Right ventricle myocardium inferior (tissue), 1 donor: ENCODE results near the gene SMC1B. TPM values are rescaled to one million over a fixed set of nuclear protein-coding genes. Genes with fewer than 3 reads are reported as not detected.
"Not testable (repeated sequence)": the region's sequence is repeated elsewhere in the genome, so short reads cannot be mapped to it uniquely, and the experiment has no call there.

Experiments
- ATAC-seq: fragments of 200-7000 bp; cut with Tn5 transposase; one replicate; pipeline ENCODE4 v1.9.1; 2020; ENCODE audit warnings: mild to moderate bottlenecking, moderate library complexity
- DNase-seq: peaks from one replicate; pipeline ENCODE4 v3.0.0; 2021; ENCODE audit errors: missing footprints
- intact Hi-C: fragments of 100-400 bp; cut with DNase I; formaldehyde crosslinking; loops from one replicate; pipeline ENCODE4 v1.11.0; 2022
- total RNA-seq: library from RNA; stranded (reverse); fragmentation: NEBNext Ultra II Directional; extraction: Animal tissue kit (Norgen Biotek cat#: 25700); gene quantifications from one replicate; pipeline ENCODE4 v1.2.1, GENCODE V29; 2021
- donor health status: DM: no; HTN: yes; CAD: no; lungs with severe emphysema.

Gene SMC1B
- total RNA-seq, 1 donor from 2014 or later, result not detected

- DNase-seq, result peak; percentile 27
- intact Hi-C loops, result loop anchor here (10.0 kb wide), 1 partner anchor 149 kb away; the partner anchor contains the start of gene NUP50
These were observed 99.2 kb downstream of the SMC1B start for GRCh38 chr22:45314054-45314721.

GRCh38 chr22:45312856-45313255, 100.5 kb downstream of the SMC1B start:
- no peak for DNase-seq
- no peak for ATAC-seq
- intact Hi-C loops, result loop anchor here (10.0 kb wide), 1 partner anchor 148 kb away; the partner anchor contains the start of gene NUP50

More at GRCh38 chr22:45314054-45314721, 99.2 kb downstream of the SMC1B start:
- ATAC-seq, result no peak

GRCh38 chr22:45312415-45312814, 101.0 kb downstream of the SMC1B start:
- intact Hi-C loops, result loop anchor here (10.0 kb wide), 1 partner anchor 148 kb away; the partner anchor contains the start of gene NUP50
- ATAC-seq, result no peak
- no peak for DNase-seq

- DNase-seq, result peak; percentile 49
- intact Hi-C loops, result loop anchor here (10.0 kb wide), 1 partner anchor 146 kb away; the partner anchor contains the start of gene NUP50
- no peak for ATAC-seq
These were observed 102.3 kb downstream of the SMC1B start for GRCh38 chr22:45310977-45311531.

GRCh38 chr22:45310331-45310976, 102.9 kb downstream of the SMC1B start:
- no peak for ATAC-seq
- DNase-seq, result peak; percentile 74
- intact Hi-C loops, result loop anchor here (10.0 kb wide), 1 partner anchor 146 kb away; the partner anchor contains the start of gene NUP50

GRCh38 chr22:45309422-45310227, 103.8 kb downstream of the SMC1B start, which contains the start of gene FAM118A:
FAM118A (plus strand) TSS chr22:45309934; CDS start chr22:45322380, 12,446 bp downstream.
- ATAC-seq, result peak; percentile 95
- DNase-seq, result peak; percentile 96
- intact Hi-C loops, result loop anchor here (1.0 to 10.0 kb wide), 2 partner anchors 40 to 145 kb away; partner anchors contain the start of gene NUP50

GRCh38 chr22:45308957-45309421, 104.4 kb downstream of the SMC1B start:
- intact Hi-C loops, result loop anchor here (1.0 kb wide), 1 partner anchor 40 kb away; no protein-coding TSS in a partner anchor
- ATAC-seq, result no peak

GRCh38 chr22:45308391-45308956, 104.9 kb downstream of the SMC1B start:
- DNase-seq (peak; percentile 22), ATAC-seq (no peak)
- intact Hi-C loops, result no loop called here

More at GRCh38 chr22:45308957-45309421, 104.4 kb downstream of the SMC1B start:
- peak; percentile 73 for DNase-seq

- peak; percentile 47 for DNase-seq
- ATAC-seq, result no peak
- intact Hi-C loops, result no loop called here
These were observed 107.3 kb downstream of the SMC1B start for GRCh38 chr22:45306139-45306538.

DNA sequence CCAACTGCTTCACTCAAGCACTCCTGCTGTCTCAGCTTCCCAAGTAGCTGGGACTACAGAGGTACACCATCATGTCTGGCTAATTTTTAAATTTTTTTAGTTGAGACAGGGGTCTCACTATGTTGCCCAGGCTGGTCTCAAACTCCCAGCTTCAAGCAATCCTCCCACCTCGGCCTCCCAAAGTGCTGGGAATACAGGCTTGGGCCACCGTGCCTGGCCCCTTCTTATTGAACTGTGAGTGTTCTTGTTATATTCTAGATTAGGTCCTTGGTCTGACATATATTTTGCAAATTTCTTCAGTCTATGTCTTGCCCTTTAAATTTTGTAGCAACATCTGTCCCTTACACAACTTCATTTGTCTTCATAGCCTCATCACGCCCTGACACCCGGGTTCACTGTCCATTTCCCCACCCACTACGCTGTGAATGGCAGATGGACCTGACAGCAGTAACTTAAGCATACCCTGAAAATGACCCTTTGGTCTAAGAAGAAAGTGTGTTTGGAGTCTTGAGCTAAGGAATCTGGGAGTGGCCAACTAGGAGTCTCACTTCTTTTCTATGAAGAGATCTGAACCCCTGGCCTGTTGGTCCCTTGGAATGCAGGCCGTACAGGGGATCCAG, 107.8 kb downstream of the SMC1B start:
- no peak for DNase-seq
- no peak for ATAC-seq
- intact Hi-C loops, result no loop called here

- ATAC-seq (no peak), DNase-seq (no peak)
- intact Hi-C loops, result no loop called here
These were observed 108.4 kb downstream of the SMC1B start for GRCh38 chr22:45304971-45305370.

- no peak for DNase-seq
- ATAC-seq, result no peak
- intact Hi-C loops, result no loop called here
These were observed 110.2 kb downstream of the SMC1B start for GRCh38 chr22:45303181-45303580.

DNA sequence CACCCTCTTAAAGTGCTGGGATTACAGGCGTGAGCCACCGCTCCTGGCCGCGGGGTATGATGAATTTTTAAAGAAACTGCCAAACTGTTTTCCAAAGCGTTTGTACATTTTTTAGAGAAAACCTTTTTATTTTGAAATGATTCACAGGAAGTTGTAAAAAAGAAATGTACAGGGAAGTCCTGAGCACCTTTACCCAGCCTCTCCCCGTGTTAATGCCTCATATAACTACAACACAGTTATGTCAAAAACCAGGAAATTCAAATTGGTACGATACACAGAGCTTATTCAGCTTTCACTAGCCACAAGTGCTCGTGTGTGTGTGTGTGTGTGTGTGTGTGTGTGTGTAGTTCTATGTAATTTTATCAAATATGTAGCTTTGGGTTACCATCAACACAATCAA, 110.6 kb downstream of the SMC1B start:
- intact Hi-C loops, result no loop called here
- DNase-seq, result no peak
- ATAC-seq, result no peak

DNA sequence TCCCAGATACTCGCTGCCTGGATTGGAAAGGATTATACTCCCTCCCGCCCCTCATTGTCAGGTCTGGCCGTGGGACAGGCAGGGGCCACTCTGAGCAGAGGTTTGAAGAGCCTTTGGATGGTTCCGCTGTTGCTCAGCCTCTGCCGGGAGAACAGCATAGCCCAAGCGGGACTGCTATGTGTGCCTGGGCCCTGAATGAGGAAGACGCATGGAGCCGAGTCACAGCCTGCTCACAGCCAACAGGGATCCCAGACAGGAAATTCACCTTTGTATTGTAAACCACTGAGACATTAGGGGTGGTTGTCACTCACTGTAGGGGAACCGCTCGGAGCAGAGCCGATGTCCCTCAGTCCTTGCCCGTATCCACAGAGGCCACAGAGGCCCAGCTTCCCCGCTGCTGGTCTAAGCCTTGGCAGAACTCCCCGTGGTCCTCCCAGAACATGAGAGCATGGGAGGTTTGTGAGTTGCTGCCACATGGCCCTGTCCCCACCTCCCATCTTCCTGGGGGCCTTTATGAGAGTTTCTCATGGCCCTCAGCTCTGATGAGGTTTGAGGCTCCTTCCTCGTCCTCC, 114.4 kb downstream of the SMC1B start:
- DNase-seq (peak; percentile 45), ATAC-seq (no peak)
- intact Hi-C loops, result no loop called here

- intact Hi-C loops, result no loop called here
- peak; percentile 30 for DNase-seq
- no peak for ATAC-seq
These were observed 116.6 kb downstream of the SMC1B start for GRCh38 chr22:45296628-45297297.

DNA sequence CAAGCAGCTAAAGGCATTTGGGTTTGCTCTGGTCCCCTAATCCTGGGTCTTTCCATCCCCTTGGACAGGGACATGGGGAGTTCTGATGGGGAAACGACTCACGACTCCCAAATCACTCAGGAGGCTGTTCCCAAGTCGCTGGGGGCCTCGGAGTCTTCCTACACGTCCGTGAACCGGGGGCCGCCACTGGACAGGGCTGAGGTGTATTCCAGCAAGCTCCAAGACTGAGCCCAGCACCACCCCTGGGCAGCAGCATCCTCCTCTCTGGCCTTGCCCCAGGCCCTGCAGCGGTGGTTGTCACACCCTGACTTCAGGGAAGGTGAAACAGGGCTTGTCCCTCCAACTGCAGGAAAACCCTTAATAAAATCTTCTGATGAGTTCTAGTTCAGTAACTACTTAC, 117.9 kb downstream of the SMC1B start:
- DNase-seq (peak; percentile 65), ATAC-seq (no peak)
- intact Hi-C loops, result no loop called here

DNA sequence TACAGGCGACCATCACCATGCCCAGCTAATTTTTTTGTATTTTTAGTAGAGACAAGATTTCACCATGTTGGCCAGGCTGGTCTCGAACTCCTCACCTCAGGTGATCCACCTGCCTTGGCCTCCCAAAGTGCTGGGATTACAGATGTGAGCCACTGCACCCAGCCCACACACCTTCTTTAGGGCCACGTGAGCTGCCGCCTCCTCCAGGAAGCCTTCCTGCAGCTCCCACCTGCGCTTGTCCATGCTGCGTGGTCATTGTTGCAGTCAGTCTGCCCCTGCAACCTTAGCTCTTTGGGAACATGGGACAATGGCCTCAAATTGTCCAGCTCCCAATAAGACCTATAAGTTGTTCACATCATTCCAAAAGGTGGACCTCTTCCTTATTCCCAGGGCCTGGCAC, 118.4 kb downstream of the SMC1B start:
- DNase-seq, result peak; percentile 40
- ATAC-seq, intact Hi-C loops: not testable (repeated sequence)
